ENCODE data around the gene WDR27.

DNA sequence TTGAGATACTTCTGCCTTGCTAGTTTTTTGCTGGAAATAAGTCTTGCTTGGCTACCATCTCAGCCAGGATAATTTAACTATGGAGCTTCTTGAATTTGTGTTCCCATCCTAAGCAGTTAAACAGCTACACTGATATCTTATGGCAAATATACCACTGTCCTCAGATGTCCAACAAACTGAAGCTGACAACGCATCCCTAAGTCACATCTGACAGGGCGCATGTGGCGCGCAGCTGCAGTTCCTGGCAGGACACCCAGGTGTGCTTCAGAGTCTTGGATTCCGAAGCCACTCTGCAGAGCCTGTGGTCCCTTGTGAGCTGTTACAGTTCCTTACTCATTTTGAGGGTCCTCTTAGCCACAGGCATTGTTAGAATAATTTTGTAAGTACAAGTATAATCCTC is 127.9 kb downstream of the WDR27 start:
- TF ChIP-seq, protein P1, sequence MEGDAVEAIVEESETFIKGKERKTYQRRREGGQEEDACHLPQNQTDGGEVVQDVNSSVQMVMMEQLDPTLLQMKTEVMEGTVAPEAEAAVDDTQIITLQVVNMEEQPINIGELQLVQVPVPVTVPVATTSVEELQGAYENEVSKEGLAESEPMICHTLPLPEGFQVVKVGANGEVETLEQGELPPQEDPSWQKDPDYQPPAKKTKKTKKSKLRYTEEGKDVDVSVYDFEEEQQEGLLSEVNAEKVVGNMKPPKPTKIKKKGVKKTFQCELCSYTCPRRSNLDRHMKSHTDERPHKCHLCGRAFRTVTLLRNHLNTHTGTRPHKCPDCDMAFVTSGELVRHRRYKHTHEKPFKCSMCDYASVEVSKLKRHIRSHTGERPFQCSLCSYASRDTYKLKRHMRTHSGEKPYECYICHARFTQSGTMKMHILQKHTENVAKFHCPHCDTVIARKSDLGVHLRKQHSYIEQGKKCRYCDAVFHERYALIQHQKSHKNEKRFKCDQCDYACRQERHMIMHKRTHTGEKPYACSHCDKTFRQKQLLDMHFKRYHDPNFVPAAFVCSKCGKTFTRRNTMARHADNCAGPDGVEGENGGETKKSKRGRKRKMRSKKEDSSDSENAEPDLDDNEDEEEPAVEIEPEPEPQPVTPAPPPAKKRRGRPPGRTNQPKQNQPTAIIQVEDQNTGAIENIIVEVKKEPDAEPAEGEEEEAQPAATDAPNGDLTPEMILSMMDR (IDR thresholded peaks at IDR 0.05; ENCODE audit: low read depth, low read length) = no peak
- TF ChIP-seq POLR2A (IDR thresholded peaks at IDR 0.05; ENCODE audit: extremely low read depth, insufficient read length) (no peak), MYC (IDR thresholded peaks at IDR 0.05; ENCODE audit: low read depth, low read length) (no peak)
